Urinary bladder (tissue), 4 donors: ENCODE measurements around the gene INTS4. TPM values are rescaled to one million over a fixed set of nuclear protein-coding genes. Genes with fewer than 3 reads are reported as not detected.
"Not testable (repeated sequence)": the region's sequence is repeated elsewhere in the genome, so short reads cannot be mapped to it uniquely, and the experiment has no call there.

Source experiments
- DNase-seq: peaks from one replicate; pipeline ENCODE4 v3.0.0-alpha.2; 2015; ENCODE audit errors: extremely low spot score
- H3K27ac ChIP-seq: one replicate; pipeline ENCODE4 v1.5.1; 2013; ENCODE audit warnings: low read depth, mild to moderate bottlenecking, moderate library complexity
- H3K36me3 ChIP-seq: one replicate; pipeline ENCODE4 v1.6.1; 2013; ENCODE audit warnings: mild to moderate bottlenecking, moderate library complexity; ENCODE audit not compliant: insufficient read depth
- H3K4me1 ChIP-seq: one replicate; pipeline ENCODE4 v1.6.1; 2013; ENCODE audit warnings: mild to moderate bottlenecking, moderate library complexity; ENCODE audit not compliant: insufficient read depth
- H3K4me3 ChIP-seq: one replicate; pipeline ENCODE4 v1.5.1; 2013; ENCODE audit warnings: low read depth, low read length
- WGBS: extraction: QIAGEN DNeasy Blood & Tissue Kit; methylation state at CpG from one replicate; pipeline ENCODE4 v1.1.7; 2013; 5-methylcytosine and 5-hydroxymethylcytosine counted together
- polyA plus RNA-seq: library from polyadenylated mRNA; stranded (reverse); fragments of 200-250 nt; gene quantifications from one replicate; pipeline ENCODE4 v1.2.3, GENCODE V29; 2013
- total RNA-seq: library from RNA; depleted of rRNA; stranded (reverse); fragments of >200 nt; gene quantifications from one replicate; pipeline ENCODE4 v1.2.3, GENCODE V29; 2014
- donor health status: healthy with polysubstance abuse.
- donor health status: healthy.

The INTS4 gene
- total and polyA plus RNA-seq, 2 donors: 14.5 to 50.4 TPM

DNA sequence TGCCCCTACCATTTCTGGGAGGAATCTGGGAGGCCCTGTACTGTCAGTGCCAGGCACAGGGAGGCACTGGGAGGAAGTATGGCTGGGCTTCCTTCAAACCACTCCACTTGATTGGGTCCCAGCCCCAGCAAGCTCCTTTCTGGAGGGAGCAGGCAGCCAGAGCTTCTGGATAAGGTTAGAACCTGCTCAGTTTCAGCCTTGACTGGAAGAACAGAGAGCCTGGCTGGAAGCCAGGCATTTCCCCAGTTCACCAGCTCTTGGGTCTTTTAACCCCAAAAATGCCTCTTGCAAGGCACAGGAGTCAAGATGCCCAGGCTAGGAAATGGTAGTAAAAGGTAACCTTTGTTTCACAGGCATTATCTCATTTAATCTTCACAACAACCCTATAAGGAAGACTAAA is 37.6 kb upstream of the INTS4 start:
- DNase-seq: no peak
- Histone ChIP-seq H3K36me3 (no peaks in the 10 kb centered on the region), H3K27ac (no peak overlapping the region), H3K4me1 (no peaks in the 10 kb centered on the region), H3K4me3 (no peak overlapping the region)

- H3K36me3 ChIP-seq: no peaks in the 10 kb centered on the region
- H3K4me1 ChIP-seq: no peaks in the 10 kb centered on the region
- no peak overlapping the region for H3K4me3 ChIP-seq
- no peak for DNase-seq
- H3K27ac ChIP-seq: no peak overlapping the region
- 94% methylated on average over 3 of the region's 3 CpGs for WGBS
Observed at GRCh38 chr11:78031629-78032028, 37.2 kb upstream of the INTS4 start.

GRCh38 chr11:78030429-78031325 is 36.2 kb upstream of the INTS4 start:
- Histone ChIP-seq H3K36me3 (no peaks in the 10 kb centered on the region), H3K4me1 (no peaks in the 10 kb centered on the region), H3K27ac (no peak overlapping the region), H3K4me3 (no peak overlapping the region)
- DNase-seq: peak; percentile 90
- 27% methylated on average over 7 of the region's 7 CpGs for WGBS

- not testable (repeated sequence) for DNase-seq
Observed at GRCh38 chr11:78028423-78028822, 34.0 kb upstream of the INTS4 start.

GRCh38 chr11:78027759-78028158 is 33.3 kb upstream of the INTS4 start:
- Histone ChIP-seq H3K36me3 (no peaks in the 10 kb centered on the region), H3K4me3 (no peak overlapping the region), H3K4me1 (no peaks in the 10 kb centered on the region), H3K27ac (no peak overlapping the region)
- 90% methylated on average over 2 of the region's 2 CpGs for WGBS
- no peak for DNase-seq

More at GRCh38 chr11:78028423-78028822, 34.0 kb upstream of the INTS4 start:
- not testable (repeated sequence) for H3K4me3 ChIP-seq, H3K27ac ChIP-seq, H3K4me1 ChIP-seq, H3K36me3 ChIP-seq
- WGBS: 87% methylated on average over 9 of the region's 9 CpGs

DNA sequence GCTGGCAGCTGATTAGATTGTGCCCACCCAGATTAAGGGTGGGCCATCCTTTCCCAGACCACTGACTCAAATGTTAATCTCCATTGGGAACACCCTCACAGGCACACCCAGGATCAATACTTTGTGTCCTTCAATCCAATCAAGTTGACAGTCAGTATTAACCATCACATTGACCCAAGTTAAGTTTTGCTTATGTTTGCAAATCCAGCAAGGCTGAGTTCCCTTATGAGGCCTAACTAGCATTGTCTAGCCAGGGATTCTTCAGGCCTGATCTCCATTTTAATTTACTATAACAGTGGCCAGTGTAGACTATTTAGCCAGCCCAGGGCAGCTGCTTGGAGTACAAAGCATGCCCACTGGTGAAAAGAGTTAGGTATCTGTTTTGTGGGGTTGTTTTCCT is 30.9 kb upstream of the INTS4 start:
- Histone ChIP-seq H3K36me3 (no peaks in the 10 kb centered on the region), H3K4me1 (no peaks in the 10 kb centered on the region), H3K27ac (no peak overlapping the region), H3K4me3 (no peak overlapping the region)
- no peak for DNase-seq

DNA sequence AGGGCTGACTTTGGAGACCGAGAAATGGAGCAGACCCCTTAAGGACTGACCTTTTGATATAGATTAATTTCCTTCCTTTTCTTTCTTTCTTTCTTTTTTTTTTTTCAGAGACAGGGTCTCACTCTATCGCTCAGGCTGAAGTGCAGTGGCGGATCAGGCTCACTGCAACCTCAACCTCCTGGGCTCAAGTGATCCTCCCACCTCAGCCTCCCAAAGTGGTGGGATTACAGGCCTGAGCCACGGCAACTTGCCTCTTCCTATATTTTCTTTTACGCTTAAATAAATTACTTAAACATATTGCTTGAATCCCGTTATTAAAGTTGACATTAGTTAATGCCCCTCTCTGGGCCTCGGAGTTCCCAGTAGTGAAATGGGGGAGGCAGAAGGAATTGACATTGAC is 29.0 kb upstream of the INTS4 start:
- H3K36me3 ChIP-seq: no peaks in the 10 kb centered on the region
- H3K27ac ChIP-seq: no peak overlapping the region
- H3K4me1 ChIP-seq: no peaks in the 10 kb centered on the region
- no peak for DNase-seq
- WGBS: 71% methylated on average over 7 of the region's 7 CpGs
- peak overlapping the region; percentile 42 for H3K4me3 ChIP-seq

DNA sequence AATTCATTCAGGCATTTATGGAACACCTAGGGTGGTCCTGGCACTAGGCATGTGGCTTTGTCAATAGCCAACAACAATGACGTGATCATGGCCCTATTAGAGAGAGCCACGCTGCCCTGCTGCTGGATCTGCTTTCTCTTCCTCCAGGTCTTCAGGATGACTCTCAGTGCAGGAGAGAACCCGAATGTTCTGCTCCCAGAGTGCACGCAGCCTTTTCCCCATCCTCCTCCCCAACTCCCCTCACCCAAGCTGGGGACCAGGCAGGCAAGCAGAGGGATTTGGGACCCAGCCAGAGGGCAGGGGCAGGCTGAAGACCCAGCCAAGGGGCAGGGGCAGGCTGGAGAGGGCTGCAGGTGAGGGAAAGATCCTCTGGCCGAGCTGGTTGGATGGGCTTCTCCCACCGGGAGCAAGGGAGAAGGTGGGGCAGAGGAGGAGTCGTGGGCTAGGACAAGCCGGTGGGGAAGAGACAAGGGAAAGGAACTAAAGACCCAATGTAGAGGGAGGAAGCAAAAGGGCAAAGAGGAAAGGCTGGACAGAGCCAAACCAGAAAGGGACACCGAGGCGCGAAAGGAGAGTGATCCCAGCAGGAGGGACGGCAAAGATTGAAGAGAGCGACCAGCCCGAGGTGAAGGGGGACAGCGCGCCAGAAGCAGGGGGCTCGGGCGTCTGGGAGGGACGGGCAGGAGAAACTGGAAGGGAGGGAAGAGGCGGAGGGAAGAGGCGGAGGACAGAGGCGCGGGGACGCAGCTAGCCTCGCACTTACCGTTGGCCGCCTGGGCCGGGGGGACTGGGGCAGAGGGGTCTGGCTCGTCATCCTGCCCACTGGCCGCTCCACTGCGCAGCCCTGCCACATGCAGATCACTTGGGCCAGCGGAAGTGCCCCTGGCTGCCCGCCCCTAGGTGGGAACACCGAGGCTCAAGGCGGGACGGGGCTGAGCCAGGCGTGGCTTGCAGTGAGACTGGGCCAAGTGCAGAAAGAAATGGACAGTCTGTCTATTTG is 28.2 kb upstream of the INTS4 start, which contains the start of gene KCTD14:
Gene KCTD14, minus strand, starts transcription at position 880 of the 1,000 bp plus-strand sequence. Its CDS starts 27 bp downstream, at position 853.
- DNase-seq: no peak
- no peaks in the 10 kb centered on the region for H3K4me1 ChIP-seq
- H3K36me3 ChIP-seq: no peaks in the 10 kb centered on the region
- peak within 1 kb of the TSS; percentile 42 for H3K4me3 ChIP-seq
- H3K27ac ChIP-seq: no peak within 1 kb of the TSS
- WGBS: 12% methylated on average over 37 of the region's 37 CpGs

DNA sequence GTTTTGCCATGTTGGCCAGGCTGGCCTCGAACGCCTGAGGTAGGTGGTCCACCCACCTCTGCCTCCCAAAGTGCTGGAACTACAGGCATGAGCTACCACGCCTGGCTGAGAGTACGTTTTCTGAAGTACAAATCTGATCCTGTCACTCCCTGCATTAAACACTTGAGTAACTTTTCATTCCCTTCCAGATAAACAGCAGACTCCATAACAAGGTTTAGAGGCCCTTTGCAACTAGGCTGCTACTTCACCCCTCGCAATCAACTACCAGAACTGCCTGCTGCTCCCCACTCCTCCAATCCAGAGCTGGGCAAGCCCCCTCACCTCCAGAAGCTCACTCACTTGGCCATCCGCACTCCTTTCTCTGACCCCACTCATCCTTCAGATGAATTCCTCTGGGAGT is 27.1 kb upstream of the INTS4 start:
- 82% methylated on average over 6 of the region's 6 CpGs for WGBS
- no peak for DNase-seq
- Histone ChIP-seq H3K36me3 (no peaks in the 10 kb centered on the region), H3K4me1 (no peaks in the 10 kb centered on the region), H3K27ac (no peak overlapping the region), H3K4me3 (no peak overlapping the region)

DNA sequence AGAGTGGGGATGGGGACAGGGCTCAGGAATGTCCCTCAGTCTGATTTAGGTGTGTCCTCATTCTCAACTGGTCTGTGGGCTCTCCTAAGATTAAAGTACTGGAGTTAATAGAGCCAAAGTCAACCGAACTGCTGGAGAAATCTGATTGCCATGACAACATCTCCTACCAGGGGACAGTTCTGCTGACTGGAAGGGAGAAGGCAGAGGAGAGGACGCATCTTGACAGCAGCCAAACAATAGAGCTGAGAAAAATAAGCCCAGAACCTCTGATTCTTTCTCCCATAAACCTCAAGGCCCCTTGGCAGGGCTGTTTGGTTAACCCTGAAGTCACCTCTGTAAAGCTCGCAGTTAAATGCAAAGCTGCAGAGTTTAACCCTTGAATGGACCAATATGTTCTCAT is 25.8 kb upstream of the INTS4 start:
- DNase-seq: no peak
- Histone ChIP-seq H3K27ac (no peak overlapping the region), H3K4me3 (no peak overlapping the region), H3K36me3 (peaks cover 1% of the 10 kb centered on the region), H3K4me1 (no peaks in the 10 kb centered on the region)
- WGBS: 40% methylated on average over 3 of the region's 3 CpGs

DNA sequence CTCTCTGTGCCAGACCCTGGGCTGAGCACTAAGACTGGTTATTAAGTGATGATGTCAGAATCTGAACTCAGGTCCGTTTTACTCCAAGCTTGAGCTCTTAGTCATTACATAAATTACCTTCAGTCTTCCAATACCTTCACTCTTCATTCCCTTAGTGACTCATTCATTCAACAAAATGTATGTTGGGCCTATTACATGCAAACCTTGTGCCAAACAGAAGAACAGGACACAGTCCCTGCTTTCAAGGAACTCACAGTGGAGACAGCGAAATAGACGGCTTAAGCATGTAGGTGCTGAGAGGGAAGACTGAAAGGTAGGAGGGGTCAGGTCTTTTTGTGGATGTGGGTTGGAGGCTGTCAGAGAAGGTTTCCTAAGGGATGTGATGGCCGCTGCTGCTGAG is 25.3 kb upstream of the INTS4 start:
- Histone ChIP-seq H3K4me1 (no peaks in the 10 kb centered on the region), H3K27ac (no peak overlapping the region), H3K4me3 (no peak overlapping the region), H3K36me3 (peaks cover 1% of the 10 kb centered on the region)
- no peak for DNase-seq
- 52% methylated on average over 4 of the region's 4 CpGs for WGBS

- no peak for DNase-seq
- WGBS: 93% methylated on average over 1 of the region's 1 CpG
- peaks cover 1% of the 10 kb centered on the region for H3K36me3 ChIP-seq
Observed at GRCh38 chr11:78015878-78016277, 21.4 kb upstream of the INTS4 start.

DNA sequence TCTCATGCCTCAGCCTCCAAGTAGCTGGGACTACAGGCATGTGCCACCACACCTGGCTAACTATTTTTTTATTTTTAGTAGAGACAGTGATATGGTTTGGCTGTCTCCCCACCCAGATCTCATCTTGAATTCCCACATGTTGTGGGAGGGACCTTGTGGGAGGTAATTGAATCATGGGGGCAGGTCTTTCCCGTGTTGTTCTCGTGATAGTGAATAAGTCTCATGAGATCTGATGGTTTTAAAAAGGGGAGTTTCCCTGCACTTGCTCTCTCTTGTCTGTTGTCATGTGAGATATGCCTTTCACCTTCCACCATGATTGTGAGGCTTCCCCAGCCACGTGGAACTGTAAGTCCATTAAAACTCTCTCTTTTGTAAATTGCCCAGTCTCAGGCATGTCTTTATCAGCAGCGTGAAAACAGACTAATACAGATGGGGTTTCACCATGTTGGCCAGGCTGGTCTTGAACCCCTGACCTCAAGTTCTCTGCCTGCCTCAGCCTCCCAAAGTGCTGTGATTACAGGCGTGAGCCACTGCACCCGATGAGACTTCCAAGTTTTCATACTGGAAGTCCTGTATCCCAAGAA is 20.6 kb upstream of the INTS4 start:
- not testable (repeated sequence) for H3K4me3 ChIP-seq, DNase-seq, H3K27ac ChIP-seq, H3K4me1 ChIP-seq, H3K36me3 ChIP-seq
- 84% methylated on average over 6 of the region's 6 CpGs for WGBS

More at GRCh38 chr11:78015878-78016277, 21.4 kb upstream of the INTS4 start:
- Histone ChIP-seq H3K4me3 (no peak overlapping the region), H3K4me1 (no peaks in the 10 kb centered on the region), H3K27ac (no peak overlapping the region)
